ENCODE measurements around the gene LSM2.
A peak's percentile ranks its signal among the peaks of the same experiment; 100 is the strongest.
"Not testable (repeated sequence)": the region's sequence is repeated elsewhere in the genome, so short reads cannot be mapped to it uniquely, and the experiment has no call there.

Gene LSM2

GRCh38 chr6:31806470-31807272, at the start of gene LSM2:
Gene LSM2 (minus strand): TSS chr6:31806966. CDS start chr6:31806757, 209 bp downstream.
- peak; percentile 96 to 98 for DNase-seq (ENCODE audit: low read depth in 2 of 2)

- not testable (repeated sequence) for DNase-seq (ENCODE audit: low read depth in 2 of 2)
Measured at GRCh38 chr6:31851980-31852718, 45.4 kb upstream of the LSM2 start.

GRCh38 chr6:31851485-31851832, 44.7 kb upstream of the LSM2 start:
- DNase-seq (ENCODE audit: low read depth in 2 of 2): no peak

GRCh38 chr6:31850765-31851484, 44.2 kb upstream of the LSM2 start:
- DNase-seq (ENCODE audit: low read depth in 2 of 2): no peak

- DNase-seq (ENCODE audit: low read depth in 2 of 2): no peak
Measured at GRCh38 chr6:31847276-31847978, 40.7 kb upstream of the LSM2 start.

- no peak for DNase-seq (ENCODE audit: low read depth in 2 of 2)
Measured at GRCh38 chr6:31844507-31844906, 37.7 kb upstream of the LSM2 start.

- DNase-seq (ENCODE audit: low read depth in 2 of 2): no peak
Measured at GRCh38 chr6:31842053-31842452, 35.3 kb upstream of the LSM2 start.

GRCh38 chr6:31839779-31840126, 33.0 kb upstream of the LSM2 start:
- DNase-seq (ENCODE audit: low read depth in 2 of 2): not testable (repeated sequence)

GRCh38 chr6:31838968-31839367, 32.2 kb upstream of the LSM2 start:
- no peak for DNase-seq (ENCODE audit: low read depth in 2 of 2)

GRCh38 chr6:31838114-31838553, 31.4 kb upstream of the LSM2 start:
- DNase-seq (ENCODE audit: low read depth in 2 of 2): not testable (repeated sequence)

- no peak for DNase-seq (ENCODE audit: low read depth in 2 of 2)
Measured at GRCh38 chr6:31837369-31838113, 30.8 kb upstream of the LSM2 start.

- DNase-seq (ENCODE audit: low read depth in 2 of 2): no peak
Measured at GRCh38 chr6:31836474-31837368, 30.0 kb upstream of the LSM2 start.

GRCh38 chr6:31836047-31836473, 29.3 kb upstream of the LSM2 start:
- no peak for DNase-seq (ENCODE audit: low read depth in 2 of 2)

- DNase-seq (ENCODE audit: low read depth in 2 of 2): peak; percentile 70 to 72
Measured at GRCh38 chr6:31834367-31835250, 27.8 kb upstream of the LSM2 start.

GRCh38 chr6:31831350-31832215, 24.8 kb upstream of the LSM2 start:
- no peak for DNase-seq (ENCODE audit: low read depth in 2 of 2)

GRCh38 chr6:31830886-31831335, 24.1 kb upstream of the LSM2 start:
- DNase-seq (ENCODE audit: low read depth in 2 of 2): no peak

- no peak for DNase-seq (ENCODE audit: low read depth in 2 of 2)
Measured at GRCh38 chr6:31829633-31830283, 23.0 kb upstream of the LSM2 start.

Data from stimulated activated CD8-positive, alpha-beta memory T cell treated with anti-CD3 and anti-CD28 coated beads, Interleukin-2, amount 100 ng/mL, for 48 hours (primary cell).